ENCODE measurements around the gene ARHGEF26.

The ARHGEF26 gene

GRCh38 chr3:154241496-154241895, 120.3 kb downstream of the ARHGEF26 start:
- TF ChIP-seq CTCF (IDR thresholded peaks at IDR 0.05; ENCODE audit: extremely low read depth, insufficient read depth, missing control alignments), result no peak
- no peak for DNase-seq (ENCODE audit: low spot score)
- in situ Hi-C loops (cut with MboI; ENCODE audit: low pct_unique_long_range_greater_than_20kb, low sequenced_read_pairs, unreplicated experiment), result no loop called here

DNA sequence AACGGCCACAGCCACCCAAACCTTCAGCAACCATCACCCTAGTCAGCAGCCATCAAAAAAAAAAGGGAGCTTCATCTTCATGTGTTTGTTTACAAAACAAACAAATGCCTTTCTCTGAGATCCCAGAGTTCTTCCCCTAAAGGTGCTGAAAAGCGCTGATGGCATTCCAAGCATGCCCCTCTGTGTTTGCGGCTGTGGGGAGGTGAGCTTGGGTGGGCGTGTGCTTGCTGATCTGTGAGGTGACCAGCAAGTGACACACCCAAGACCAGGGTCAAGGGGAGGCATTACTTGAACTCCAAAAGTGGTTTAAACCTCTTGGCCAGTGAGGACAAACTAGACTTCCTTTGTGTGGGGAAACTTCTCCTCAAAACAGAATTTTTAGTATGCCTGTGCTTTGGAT, 121.6 kb downstream of the ARHGEF26 start:
- DNase-seq (ENCODE audit: low spot score), result no peak
- no peak for TF ChIP-seq CTCF (IDR thresholded peaks at IDR 0.05; ENCODE audit: extremely low read depth, insufficient read depth, missing control alignments)

DNA sequence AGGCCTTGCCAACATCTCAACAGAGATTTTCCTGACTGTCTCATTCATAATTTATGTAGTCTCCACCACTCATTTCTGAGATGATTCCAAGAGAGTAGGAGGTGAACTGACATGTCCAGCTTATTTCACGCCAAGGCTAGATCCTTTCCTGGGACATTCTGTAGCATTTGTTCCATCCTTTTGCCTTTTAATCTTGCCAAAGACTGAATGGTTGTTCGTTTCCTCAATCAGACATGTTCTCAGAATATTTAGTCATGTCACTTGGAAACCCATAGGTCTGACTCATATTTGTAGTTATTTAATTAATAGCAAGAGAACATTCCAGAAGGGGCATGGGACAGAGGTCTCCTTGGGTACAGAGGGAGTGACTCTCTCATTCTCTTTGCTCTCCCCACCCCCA, 122.2 kb downstream of the ARHGEF26 start:
- no peak for DNase-seq (ENCODE audit: low spot score)
- in situ Hi-C loops (cut with MboI; ENCODE audit: low pct_unique_long_range_greater_than_20kb, low sequenced_read_pairs, unreplicated experiment), result no loop called here
- no peak for TF ChIP-seq CTCF (IDR thresholded peaks at IDR 0.05; ENCODE audit: extremely low read depth, insufficient read depth, missing control alignments)

More for the DNA sequence above, 121.6 kb downstream of the ARHGEF26 start:
- in situ Hi-C loops (cut with MboI; ENCODE audit: low pct_unique_long_range_greater_than_20kb, low sequenced_read_pairs, unreplicated experiment), result no loop called here

DNA sequence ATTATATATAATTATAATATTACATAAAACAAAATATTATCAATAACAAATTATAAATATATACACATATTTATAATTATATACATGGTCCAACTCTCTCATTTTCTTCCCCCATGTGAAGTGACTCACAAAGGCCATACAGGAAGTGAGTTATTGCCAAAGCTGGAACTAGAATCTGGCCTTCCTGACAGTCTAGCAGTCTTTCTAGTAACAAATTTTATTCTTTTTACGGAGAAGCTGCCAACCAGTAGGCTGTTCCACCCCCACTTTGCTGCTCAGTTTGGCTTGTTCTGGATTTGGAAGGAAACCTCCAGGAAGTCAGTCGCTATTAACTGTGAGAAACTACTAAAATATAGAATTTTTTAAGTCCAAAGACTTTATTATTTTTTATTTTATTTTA, 123.5 kb downstream of the ARHGEF26 start:
- DNase-seq (ENCODE audit: low spot score), result no peak
- no peak for TF ChIP-seq CTCF (IDR thresholded peaks at IDR 0.05; ENCODE audit: extremely low read depth, insufficient read depth, missing control alignments)

GRCh38 chr3:154247806-154248415, 126.7 kb downstream of the ARHGEF26 start:
- DNase-seq (ENCODE audit: low spot score), result no peak
- in situ Hi-C loops (cut with MboI; ENCODE audit: low pct_unique_long_range_greater_than_20kb, low sequenced_read_pairs, unreplicated experiment), result no loop called here
- no peak for TF ChIP-seq CTCF (IDR thresholded peaks at IDR 0.05; ENCODE audit: extremely low read depth, insufficient read depth, missing control alignments)

More for the DNA sequence above, 123.5 kb downstream of the ARHGEF26 start:
- in situ Hi-C loops (cut with MboI; ENCODE audit: low pct_unique_long_range_greater_than_20kb, low sequenced_read_pairs, unreplicated experiment), result no loop called here

- in situ Hi-C loops (cut with MboI; ENCODE audit: low pct_unique_long_range_greater_than_20kb, low sequenced_read_pairs, unreplicated experiment), result no loop called here
- TF ChIP-seq CTCF (IDR thresholded peaks at IDR 0.05; ENCODE audit: extremely low read depth, insufficient read depth, missing control alignments), result no peak
- DNase-seq (ENCODE audit: low spot score), result no peak
Observed at GRCh38 chr3:154250291-154250690, 129.1 kb downstream of the ARHGEF26 start.
